Measurements from ENCODE around the gene THOP1. TPM values are rescaled to one million over a fixed set of nuclear protein-coding genes. Genes with fewer than 3 reads are reported as not detected.
A peak's percentile ranks its signal among the peaks of the same experiment; 100 is the strongest.

Gene THOP1
- total and polyA plus RNA-seq, 4 donors, result 23.8 to 71.9 (median 64.6) TPM

DNA sequence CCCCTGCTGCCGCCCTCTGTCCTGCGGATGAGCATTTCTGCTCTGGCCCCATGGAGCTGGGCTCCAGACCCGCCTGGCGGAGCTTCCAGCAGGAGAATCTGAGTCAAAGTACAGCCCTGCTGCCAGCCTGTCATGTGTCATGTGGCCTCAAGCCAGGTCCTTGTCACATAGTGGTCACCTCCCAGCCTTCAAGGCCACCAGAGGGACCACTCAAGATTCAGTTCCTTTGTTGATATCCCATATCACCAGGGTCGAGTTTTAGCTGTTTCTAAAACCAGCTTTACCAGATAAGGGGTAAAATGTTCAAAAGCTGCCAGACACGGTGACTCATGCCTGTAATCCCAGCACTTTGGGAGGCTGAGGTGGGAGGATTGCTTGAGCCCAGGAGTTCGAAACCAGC, 13.4 kb downstream of the THOP1 start:
- no peak for TF ChIP-seq CTCF (IDR thresholded peaks at IDR 0.05; ENCODE audit: control extremely low read depth, extremely low read depth)
- 90% methylated on average over 7 of the region's 7 CpGs for WGBS, 2 donors
- no peak for ATAC-seq (ENCODE audit: insufficient read depth, low FRiP score)
- H3K36me3 ChIP-seq (ENCODE audit: control insufficient read depth in 4 of 4, insufficient read depth in 4 of 4, low read length in 4 of 4), result peaks cover 0 to 50% (median 20%) of the 10 kb centered on the region in 4 donors
- no peak for DNase-seq
- peaks cover 0 to 2% (median 0%) of the 10 kb centered on the region in 4 donors for H3K9me3 ChIP-seq (ENCODE audit: control insufficient read depth in 4 of 4, insufficient read depth in 3 of 4, low read length in 3 of 4)
- H3K27ac ChIP-seq (ENCODE audit: low read depth in 1 of 2, low read length in 1 of 2), result peak overlapping the region in 1 of 2 donors; percentile 67
- no peaks in the 10 kb centered on the region for H3K4me1 ChIP-seq (ENCODE audit: control insufficient read depth in 5 of 5, insufficient read depth in 5 of 5, low read length in 5 of 5)
- no peak overlapping the region for H3K4me3 ChIP-seq
- no peaks in the 10 kb centered on the region for H3K27me3 ChIP-seq (ENCODE audit: control insufficient read depth in 3 of 3, insufficient read depth in 3 of 3, low read length in 2 of 3)
- H3K9ac ChIP-seq (ENCODE audit: insufficient read depth in 1 of 2, low read length in 2 of 2), result no peak overlapping the region

DNA sequence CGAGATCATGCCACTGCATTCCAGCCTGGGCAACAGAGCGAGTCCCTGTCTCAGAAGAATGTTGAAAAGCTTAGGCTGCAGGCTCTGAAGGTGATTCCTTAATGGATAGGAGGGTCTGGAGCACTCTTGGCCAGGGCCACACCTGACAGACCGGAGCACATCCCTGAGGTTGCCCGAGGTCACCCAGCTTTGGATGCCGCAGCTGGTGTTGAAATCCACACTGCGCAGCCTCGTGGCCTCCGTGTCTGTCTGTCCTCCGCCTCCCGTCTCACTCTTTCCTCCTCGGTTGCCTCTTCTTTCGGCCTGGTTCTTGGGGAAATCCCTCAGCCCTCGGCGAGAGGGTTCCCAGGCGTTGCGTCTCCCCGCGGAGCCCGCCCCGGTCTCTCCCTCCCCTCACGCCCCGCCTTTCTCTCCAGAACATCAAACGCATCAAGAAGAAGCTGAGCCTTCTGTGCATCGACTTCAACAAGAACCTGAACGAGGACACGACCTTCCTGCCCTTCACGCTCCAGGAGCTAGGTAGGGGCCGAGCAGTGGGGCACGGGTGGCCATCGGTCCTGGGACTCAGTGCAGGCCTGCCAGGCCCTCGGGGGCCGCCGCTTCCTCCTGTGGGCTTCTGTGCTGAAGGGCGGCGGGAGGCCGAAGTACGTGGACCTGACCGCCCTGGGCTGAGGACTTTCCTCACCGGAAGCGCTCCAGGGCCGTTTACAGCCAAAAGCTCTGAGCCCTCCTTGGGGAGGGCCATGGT, 14.1 kb downstream of the THOP1 start:
- DNase-seq (no peak), ATAC-seq (ENCODE audit: insufficient read depth, low FRiP score) (no peak)
- WGBS, 2 donors, result 94% methylated on average over 41 of the region's 41 CpGs
- peak overlapping the region in 1 of 2 donors; percentile 47 for H3K27ac ChIP-seq (ENCODE audit: low read depth in 1 of 2, low read length in 1 of 2)
- TF ChIP-seq CTCF (IDR thresholded peaks at IDR 0.05; ENCODE audit: control extremely low read depth, extremely low read depth), result no peak
- no peak overlapping the region for H3K9ac ChIP-seq (ENCODE audit: insufficient read depth in 1 of 2, low read length in 2 of 2)
- H3K4me1 ChIP-seq (ENCODE audit: control insufficient read depth in 5 of 5, insufficient read depth in 5 of 5, low read length in 5 of 5), result no peaks in the 10 kb centered on the region
- no peaks in the 10 kb centered on the region for H3K27me3 ChIP-seq (ENCODE audit: control insufficient read depth in 3 of 3, insufficient read depth in 3 of 3, low read length in 2 of 3)
- peaks cover 0 to 48% (median 20%) of the 10 kb centered on the region in 4 donors for H3K36me3 ChIP-seq (ENCODE audit: control insufficient read depth in 4 of 4, insufficient read depth in 4 of 4, low read length in 4 of 4)
- peaks cover 0 to 2% (median 0%) of the 10 kb centered on the region in 4 donors for H3K9me3 ChIP-seq (ENCODE audit: control insufficient read depth in 4 of 4, insufficient read depth in 3 of 4, low read length in 3 of 4)
- H3K4me3 ChIP-seq, result no peak overlapping the region

DNA sequence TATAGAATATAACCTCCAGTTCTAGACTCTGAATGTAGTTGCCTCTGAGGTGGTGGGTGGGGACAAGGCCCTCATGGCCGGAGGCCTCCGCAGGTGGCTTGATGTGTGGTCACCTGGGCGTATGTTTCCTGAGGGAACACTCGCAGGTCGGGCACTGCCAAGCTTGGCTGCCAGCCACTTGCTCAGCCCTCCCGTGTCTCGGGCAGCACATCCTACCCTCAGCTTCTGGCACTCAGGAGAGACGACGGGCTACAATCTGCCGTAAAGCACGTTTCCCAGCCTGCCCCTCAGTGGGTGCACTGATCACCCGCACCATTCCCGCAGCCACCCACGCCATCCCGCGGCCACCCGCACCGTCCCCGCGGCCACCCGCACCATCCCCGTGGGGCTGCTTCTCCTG, 15.2 kb downstream of the THOP1 start:
- Histone ChIP-seq H3K9ac (ENCODE audit: insufficient read depth in 1 of 2, low read length in 2 of 2) (no peak overlapping the region), H3K4me3 (no peak overlapping the region), H3K27ac (ENCODE audit: low read depth in 1 of 2, low read length in 1 of 2) (no peak overlapping the region), H3K9me3 (ENCODE audit: control insufficient read depth in 4 of 4, insufficient read depth in 3 of 4, low read length in 3 of 4) (peaks cover 0 to 2% (median 0%) of the 10 kb centered on the region in 4 donors), H3K36me3 (ENCODE audit: control insufficient read depth in 4 of 4, insufficient read depth in 4 of 4, low read length in 4 of 4) (peaks cover 2 to 55% (median 18%) of the 10 kb centered on the region in 4 donors), H3K4me1 (ENCODE audit: control insufficient read depth in 5 of 5, insufficient read depth in 5 of 5, low read length in 5 of 5) (no peaks in the 10 kb centered on the region), H3K27me3 (ENCODE audit: control insufficient read depth in 3 of 3, insufficient read depth in 3 of 3, low read length in 2 of 3) (no peaks in the 10 kb centered on the region)
- 96% methylated on average over 22 of the region's 22 CpGs for WGBS, 2 donors
- ATAC-seq (ENCODE audit: insufficient read depth, low FRiP score) (no peak), DNase-seq (no peak)
- TF ChIP-seq CTCF (IDR thresholded peaks at IDR 0.05; ENCODE audit: control extremely low read depth, extremely low read depth), result no peak

Measured in lung (tissue), 12 donors.